AG08396 (cell line): ENCODE results near the gene PTP4A2.
A peak's percentile ranks its signal among the peaks of the same experiment; 100 is the strongest.
"Not testable (repeated sequence)": the region's sequence is repeated elsewhere in the genome, so short reads cannot be mapped to it uniquely, and the experiment has no call there.

ENCODE experiments used
- DNase-seq: peaks from one replicate; pipeline ENCODE4 v3.0.0; 2012; ENCODE audit warnings: low spot score, mixed read lengths

Gene PTP4A2

DNA sequence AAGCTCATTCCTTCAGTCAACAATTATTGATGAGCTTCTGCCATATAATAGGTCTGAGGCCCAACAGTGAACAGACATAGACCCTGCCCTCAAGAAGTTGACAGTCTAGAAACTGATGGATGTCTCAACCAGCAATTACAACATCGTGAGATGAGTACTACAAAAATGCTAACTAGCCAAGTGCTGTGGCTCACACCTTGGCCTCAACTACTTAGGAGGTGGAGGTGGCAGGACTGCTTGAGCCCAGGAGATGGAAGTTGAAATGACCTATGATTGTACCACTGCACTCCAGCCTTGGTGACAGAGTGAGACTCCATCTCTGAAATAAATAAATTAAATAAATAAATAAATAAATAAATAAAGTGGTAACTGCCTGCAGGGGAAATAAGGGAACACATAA, 11.7 kb upstream of the PTP4A2 start:
- DNase-seq, result no peak

- not testable (repeated sequence) for DNase-seq
Measured at GRCh38 chr1:31945677-31946076, 7.5 kb upstream of the PTP4A2 start.

GRCh38 chr1:31944205-31945089, 6.3 kb upstream of the PTP4A2 start:
- DNase-seq, result peak; percentile 85

DNA sequence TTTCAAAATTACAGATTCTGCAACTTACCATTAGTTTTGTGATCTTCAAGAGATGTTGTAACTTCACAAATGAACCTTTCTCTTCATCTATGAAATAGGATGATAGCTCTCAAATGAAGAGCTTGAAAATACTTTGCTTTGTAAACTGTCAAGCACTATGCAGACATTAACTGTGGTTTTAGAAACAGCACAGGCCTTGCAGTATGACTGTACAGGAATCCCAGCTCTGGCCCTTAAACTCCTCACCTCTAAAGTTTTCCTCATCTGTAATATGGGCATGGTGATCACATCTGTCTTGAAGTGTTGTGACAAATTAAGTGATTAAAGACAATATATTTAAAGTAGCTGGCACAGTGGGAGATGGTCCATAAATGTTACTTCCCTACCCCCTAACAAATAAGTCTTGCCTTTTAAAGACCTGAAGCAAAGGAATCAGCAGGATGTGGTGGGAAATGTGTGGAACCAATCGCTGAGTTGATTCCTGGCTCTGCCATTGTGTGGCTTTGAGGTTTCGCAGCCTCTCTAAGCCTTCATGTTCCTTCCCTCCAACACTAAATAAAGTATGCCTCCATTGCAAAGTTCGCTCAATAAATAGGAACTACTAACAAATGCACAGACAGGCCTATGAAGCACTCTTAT, 5.5 kb upstream of the PTP4A2 start:
- no peak for DNase-seq

- DNase-seq, result not testable (repeated sequence)
Measured at GRCh38 chr1:31942061-31942460, 3.9 kb upstream of the PTP4A2 start.

DNA sequence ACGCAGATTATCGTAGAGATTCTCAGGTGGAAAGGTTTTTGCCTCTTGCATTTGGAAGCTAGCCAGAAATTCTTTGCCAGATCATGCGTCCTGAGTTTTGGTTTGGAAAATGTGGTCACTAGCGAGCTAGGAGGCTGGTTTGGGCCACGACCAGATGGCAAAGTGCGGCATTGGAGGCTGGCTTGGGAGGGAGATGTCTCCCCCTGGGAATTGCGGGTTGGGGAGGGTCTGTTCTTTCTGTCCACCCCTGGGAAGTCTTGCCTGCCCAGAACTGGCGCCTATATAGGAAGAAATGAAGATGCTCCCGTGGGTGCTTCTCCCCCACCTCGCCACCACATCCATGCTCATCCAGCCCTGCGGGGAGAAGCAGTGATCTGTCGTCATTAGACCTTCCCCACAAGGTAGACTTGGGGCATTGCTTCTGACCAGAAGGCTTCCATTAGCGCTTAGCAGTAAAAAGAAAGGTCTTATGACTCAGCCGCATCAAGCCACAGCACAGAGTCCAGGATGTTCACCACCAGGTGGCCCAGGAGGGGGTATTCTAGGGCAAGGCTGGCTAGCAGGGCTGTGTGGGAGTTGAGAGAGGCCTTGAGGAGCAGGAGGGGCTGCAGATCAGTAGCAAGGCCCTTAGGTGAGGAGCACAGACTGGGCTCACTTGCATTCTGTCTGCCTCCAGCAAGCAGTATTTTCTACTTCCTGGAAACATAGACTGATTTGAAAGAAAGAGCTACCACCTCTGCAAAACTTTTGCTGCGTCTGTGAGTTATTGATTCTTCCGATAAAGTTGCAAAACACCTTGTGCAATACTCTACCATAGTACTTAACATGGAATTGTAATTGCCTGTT, 1.5 kb upstream of the PTP4A2 start:
- peak; percentile 30 for DNase-seq

GRCh38 chr1:31937300-31938183, 626 bp downstream of the PTP4A2 start:
- peak; percentile 78 for DNase-seq

DNA sequence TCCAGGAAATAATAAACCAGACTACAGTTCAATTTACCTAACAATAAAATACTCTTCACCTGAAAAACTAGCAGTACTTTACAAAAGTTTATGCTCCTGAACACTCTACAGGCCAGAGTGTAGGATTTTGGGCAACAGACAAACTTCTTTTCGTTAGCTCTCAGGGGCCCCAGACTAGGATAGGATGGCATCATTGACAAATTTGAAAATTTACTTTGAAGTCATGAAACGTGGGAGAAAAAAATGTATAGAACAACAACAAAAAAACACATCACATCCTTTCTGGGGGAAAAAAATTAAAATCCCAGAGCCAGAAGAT, 1.2 kb downstream of the PTP4A2 start:
- DNase-seq, result no peak

- DNase-seq, result no peak
Measured at GRCh38 chr1:31936278-31936980, 1.7 kb downstream of the PTP4A2 start.

DNA sequence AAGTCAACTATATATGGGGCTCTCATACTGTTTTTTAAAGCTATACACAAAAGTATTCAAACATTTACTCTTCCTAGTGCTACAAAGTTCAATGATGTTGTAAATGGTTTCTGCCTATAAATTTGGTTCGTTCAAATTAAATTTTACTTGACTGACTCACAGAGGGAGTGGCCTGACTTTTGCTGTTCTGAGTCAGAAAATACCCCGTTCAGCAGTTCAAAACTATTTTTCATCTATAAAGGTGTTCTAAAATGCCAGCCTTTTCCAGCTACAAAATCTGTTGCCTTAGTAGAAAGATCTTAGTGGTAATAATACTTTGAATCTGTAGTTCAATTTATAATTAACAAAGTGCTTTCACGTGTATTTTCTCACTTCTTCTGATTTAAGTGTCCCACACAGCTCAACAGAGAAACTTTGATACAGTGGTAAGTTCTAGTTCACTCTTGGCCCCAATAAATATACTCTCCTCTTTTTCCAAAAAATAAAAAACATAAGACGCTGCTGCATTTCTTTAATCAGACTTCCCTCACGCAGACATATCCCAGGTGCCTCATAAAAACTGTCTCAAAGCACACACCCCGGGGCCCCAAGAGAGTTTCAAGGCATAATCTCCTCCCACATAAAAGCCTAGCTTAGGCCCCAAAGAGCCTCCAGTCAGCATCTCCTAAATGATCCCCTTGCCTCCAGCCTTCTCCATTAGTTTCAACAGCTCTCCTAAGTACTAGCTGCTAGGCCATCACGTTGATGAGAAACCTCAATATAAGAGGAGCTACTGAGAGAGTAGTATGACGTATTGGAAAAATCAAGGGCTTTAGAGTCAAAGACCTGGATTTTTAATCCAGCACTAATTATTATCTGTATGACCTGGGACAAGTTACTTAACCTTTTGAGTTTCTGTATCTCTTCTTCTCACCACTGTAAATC, 3.2 kb downstream of the PTP4A2 start:
- DNase-seq, result peak; percentile 56

GRCh38 chr1:31932491-31933316, 5.5 kb downstream of the PTP4A2 start:
- DNase-seq, result no peak

GRCh38 chr1:31931593-31932225, 6.5 kb downstream of the PTP4A2 start:
- peak; percentile 39 for DNase-seq

DNA sequence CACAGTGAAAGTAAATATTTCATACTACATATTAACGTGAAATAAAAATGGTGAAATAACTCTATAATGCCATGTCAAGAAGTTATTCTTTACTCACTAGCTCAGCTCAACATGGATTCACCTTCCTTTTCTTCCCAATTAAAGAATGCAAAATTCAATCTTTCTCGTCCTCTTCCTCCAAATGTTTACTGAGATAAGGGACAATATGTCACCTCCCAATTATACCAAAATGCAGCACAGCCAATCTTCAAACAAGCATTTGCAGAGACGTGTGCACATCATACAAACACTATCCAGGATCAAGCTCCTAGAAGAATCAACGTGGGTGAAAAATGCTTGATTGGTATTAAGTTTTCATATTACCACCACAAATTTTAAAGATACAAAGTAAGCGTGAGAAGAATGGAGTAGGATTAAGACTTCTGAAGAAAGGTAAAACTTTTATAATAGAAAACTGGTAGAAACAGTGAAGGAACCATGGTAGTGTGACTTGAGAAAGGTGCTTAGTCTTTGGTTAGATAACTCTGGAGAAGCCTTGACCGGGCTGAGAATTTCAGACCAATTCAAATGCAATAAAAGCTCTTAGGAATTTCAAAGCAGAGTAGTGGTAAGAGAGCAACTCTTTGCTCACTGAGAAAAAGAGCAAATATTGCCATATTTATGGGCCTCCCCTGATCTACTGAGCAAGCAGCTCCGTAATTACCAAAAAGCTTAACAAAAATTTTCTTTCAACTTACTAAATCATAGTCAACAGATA, 7.2 kb downstream of the PTP4A2 start:
- DNase-seq, result no peak

GRCh38 chr1:31927661-31927980, 10.5 kb downstream of the PTP4A2 start:
- no peak for DNase-seq

GRCh38 chr1:31926853-31927660, 11.1 kb downstream of the PTP4A2 start:
- DNase-seq, result no peak

DNA sequence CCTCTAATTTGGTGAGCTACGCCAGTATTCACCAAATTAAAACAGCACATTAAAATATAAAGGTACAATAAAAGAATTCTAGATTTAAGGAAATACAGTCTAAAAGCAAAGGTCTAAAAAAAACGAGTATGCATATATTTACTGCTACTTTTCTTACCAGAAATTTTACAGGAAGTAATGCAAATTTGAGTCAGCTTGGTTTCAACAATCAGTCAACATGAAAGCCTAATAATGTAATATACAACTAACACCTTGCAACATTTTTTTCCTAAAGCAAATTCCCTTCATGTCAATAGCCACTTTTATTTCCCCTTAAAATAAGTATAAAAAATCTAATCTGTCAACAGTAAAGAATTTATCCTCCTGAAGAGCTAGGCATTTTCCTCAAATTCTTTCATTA, 11.9 kb downstream of the PTP4A2 start:
- no peak for DNase-seq

DNA sequence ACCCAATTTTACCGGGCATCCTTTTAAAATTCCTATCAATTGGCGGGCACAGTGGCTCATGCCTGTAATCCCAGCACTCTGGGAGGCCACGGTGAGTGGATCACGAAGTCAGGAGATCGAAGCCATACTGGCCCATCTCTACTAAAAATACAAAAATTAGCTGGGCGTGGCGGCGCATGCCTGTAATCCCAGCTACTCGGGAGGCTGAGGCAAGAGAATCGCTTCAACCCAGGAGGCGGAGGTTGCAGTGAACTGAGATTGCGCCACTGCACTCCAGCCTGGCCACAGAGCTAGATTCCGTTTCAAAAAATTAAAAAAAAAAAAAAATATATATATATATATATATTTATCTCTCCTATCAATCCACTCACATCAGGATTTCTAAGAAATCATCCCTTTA, 12.3 kb downstream of the PTP4A2 start:
- DNase-seq, result not testable (repeated sequence)
